HepG2 (cell line): ENCODE measurements around the gene RASSF8. TPM values are rescaled to one million over a fixed set of nuclear protein-coding genes. Genes with fewer than 3 reads are reported as not detected.

Source experiments
- KDM2A ChIP-seq: sonication (generic); formaldehyde crosslinking; IDR thresholded peaks from 2 replicates; pipeline ENCODE4 v1.4.0; 2020; ENCODE audit warnings: low read depth, missing genetic modification reagents, borderline replicate concordance
- NFKB2 ChIP-seq: sonication (generic); formaldehyde crosslinking; IDR thresholded peaks from 2 replicates; pipeline ENCODE4 v1.4.0; 2020; ENCODE audit warnings: missing genetic modification reagents, borderline replicate concordance
- SIX4 ChIP-seq: sonication (generic); formaldehyde crosslinking; IDR thresholded peaks from 2 replicates; pipeline ENCODE4 v1.4.0; 2020; ENCODE audit warnings: missing genetic modification reagents
- SRY ChIP-seq: sonication (generic); formaldehyde crosslinking; IDR thresholded peaks from 2 replicates; pipeline ENCODE4 v1.8.0; 2022; ENCODE audit warnings: mild to moderate bottlenecking, missing genetic modification reagents
- STAG1 ChIP-seq: sonication (generic); formaldehyde crosslinking; IDR thresholded peaks from 2 replicates; pipeline ENCODE4 v1.4.0; 2020; ENCODE audit warnings: missing genetic modification reagents
- ZNF777 ChIP-seq: sonication (generic); formaldehyde crosslinking; IDR thresholded peaks from 2 replicates; pipeline ENCODE4 v1.4.0; 2020; ENCODE audit warnings: missing genetic modification reagents
- polyA plus RNA-seq, 8 experiments: library from polyadenylated mRNA; depleted of rRNA in 3 of 8; stranded (reverse) in 7 of 8; unstranded in 1 of 8; fragments of >200 nt; fragmentation: Illumina TruSeq in 4 of 8; extraction: Trizol in 4 of 8; gene quantifications; 2 replicates each; pipeline versions ENCODE4 v1.2.1 to v1.2.3, GENCODE V29; 2011 to 2016; ENCODE audit warnings: low read depth in 4 of 8, missing spikeins in 1 of 8, mixed read lengths in 1 of 8; ENCODE audit not compliant: insufficient read depth in 1 of 8
- total RNA-seq, 5 experiments: library from RNA; depleted of rRNA; stranded (reverse); fragments of >200 nt; fragmentation: Illumina TruSeq; extraction: Trizol; gene quantifications; 2 replicates each; pipeline ENCODE4 v1.2.3, GENCODE V29; 2016; ENCODE audit warnings: low read depth in 1 of 5
- TF ChIP-seq, protein P1 (sequence below): sonication (generic); formaldehyde crosslinking; IDR thresholded peaks from 2 replicates; pipeline ENCODE4 v1.5.1; 2020; ENCODE audit warnings: mild to moderate bottlenecking, missing genetic modification reagents, moderate library complexity
- TF ChIP-seq, protein P2 (sequence below): sonication (generic); formaldehyde crosslinking; IDR thresholded peaks from 2 replicates; pipeline ENCODE4 v1.4.0; 2020; ENCODE audit warnings: mild to moderate bottlenecking, missing genetic modification reagents
- TF ChIP-seq, protein P3 (sequence below): sonication (generic); formaldehyde crosslinking; IDR thresholded peaks from 2 replicates; pipeline ENCODE4 v1.4.0; 2020; ENCODE audit warnings: missing genetic modification reagents
- TF ChIP-seq, protein P4 (sequence below): sonication (generic); formaldehyde crosslinking; IDR thresholded peaks from 2 replicates; pipeline ENCODE4 v1.4.0; 2020; ENCODE audit warnings: missing genetic modification reagents
- TF ChIP-seq, protein P5 (sequence below): sonication (generic); formaldehyde crosslinking; IDR thresholded peaks from 2 replicates; pipeline ENCODE4 v1.4.0; 2020; ENCODE audit warnings: missing genetic modification reagents, borderline replicate concordance
- TF ChIP-seq, protein P6 (sequence below): sonication (generic); formaldehyde crosslinking; IDR thresholded peaks from 2 replicates; pipeline ENCODE4 v1.5.0; 2020; ENCODE audit warnings: mild to moderate bottlenecking, missing genetic modification reagents, moderate library complexity

RASSF8 gene
- total and polyA plus RNA-seq, 2 of the 13 experiments (the other 11 are each of a cell fraction or from before 2014, with no cell fraction given): 0.82 to 9.2 TPM

DNA sequence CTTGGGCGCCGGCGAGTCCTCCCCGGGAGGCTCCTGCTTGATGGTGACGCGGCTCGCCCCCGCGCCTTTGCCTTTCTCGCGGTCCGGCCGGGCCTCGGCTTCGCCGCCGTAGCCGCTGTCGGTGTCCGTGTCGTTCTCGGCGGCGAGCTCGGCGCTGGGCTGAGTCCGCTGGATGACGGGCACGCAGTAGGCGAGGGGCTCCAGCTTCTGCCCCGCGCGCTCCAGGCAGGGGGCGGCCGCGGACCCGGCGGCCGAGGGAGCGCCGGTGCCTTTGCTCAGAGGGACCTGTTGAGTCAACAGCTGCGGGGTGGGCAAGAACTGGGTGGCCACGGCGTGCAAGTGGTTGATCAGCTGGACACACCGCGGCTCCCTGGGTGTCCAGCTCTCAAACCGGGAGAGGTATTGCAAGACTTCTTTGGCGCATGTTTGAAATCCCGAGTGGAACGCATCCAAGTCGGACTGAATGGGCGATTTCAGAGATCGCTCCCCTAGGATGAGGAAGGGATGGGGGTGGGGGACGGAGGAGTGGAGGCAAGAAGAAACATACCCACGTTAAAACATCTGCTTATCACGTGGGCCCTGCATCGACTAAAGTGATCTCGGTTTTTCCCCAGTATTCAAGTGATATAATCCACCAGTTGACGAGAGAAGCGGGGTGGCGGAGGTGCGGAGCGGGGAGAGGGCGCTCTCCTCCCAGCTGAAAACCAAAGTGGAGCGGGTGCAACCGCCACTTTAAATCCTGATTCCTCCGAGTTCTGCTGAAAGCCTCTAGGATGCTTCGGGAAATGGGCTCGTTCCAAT is 164.4 kb downstream of the RASSF8 start (continued):
- TF ChIP-seq, protein P1, sequence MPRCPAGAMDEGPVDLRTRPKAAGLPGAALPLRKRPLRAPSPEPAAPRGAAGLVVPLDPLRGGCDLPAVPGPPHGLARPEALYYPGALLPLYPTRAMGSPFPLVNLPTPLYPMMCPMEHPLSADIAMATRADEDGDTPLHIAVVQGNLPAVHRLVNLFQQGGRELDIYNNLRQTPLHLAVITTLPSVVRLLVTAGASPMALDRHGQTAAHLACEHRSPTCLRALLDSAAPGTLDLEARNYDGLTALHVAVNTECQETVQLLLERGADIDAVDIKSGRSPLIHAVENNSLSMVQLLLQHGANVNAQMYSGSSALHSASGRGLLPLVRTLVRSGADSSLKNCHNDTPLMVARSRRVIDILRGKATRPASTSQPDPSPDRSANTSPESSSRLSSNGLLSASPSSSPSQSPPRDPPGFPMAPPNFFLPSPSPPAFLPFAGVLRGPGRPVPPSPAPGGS: 0 out of 2 replicates have a peak, but pooled peaks have one; percentile 28
- TF ChIP-seq SIX4 (CRISPR knock-in tag) (no peak), ZNF777 (CRISPR knock-in tag) (peak; percentile 69; the same call in 1 of the 2 replicates), NFKB2 (CRISPR knock-in tag) (no peak), KDM2A (CRISPR knock-in tag) (peak; percentile 16; the same call in 1 of the 2 replicates), SRY (CRISPR knock-in tag) (0 out of 2 replicates have a peak, but pooled peaks have one; percentile 28), STAG1 (CRISPR knock-in tag) (peak; percentile 9)
- TF ChIP-seq, protein P2, sequence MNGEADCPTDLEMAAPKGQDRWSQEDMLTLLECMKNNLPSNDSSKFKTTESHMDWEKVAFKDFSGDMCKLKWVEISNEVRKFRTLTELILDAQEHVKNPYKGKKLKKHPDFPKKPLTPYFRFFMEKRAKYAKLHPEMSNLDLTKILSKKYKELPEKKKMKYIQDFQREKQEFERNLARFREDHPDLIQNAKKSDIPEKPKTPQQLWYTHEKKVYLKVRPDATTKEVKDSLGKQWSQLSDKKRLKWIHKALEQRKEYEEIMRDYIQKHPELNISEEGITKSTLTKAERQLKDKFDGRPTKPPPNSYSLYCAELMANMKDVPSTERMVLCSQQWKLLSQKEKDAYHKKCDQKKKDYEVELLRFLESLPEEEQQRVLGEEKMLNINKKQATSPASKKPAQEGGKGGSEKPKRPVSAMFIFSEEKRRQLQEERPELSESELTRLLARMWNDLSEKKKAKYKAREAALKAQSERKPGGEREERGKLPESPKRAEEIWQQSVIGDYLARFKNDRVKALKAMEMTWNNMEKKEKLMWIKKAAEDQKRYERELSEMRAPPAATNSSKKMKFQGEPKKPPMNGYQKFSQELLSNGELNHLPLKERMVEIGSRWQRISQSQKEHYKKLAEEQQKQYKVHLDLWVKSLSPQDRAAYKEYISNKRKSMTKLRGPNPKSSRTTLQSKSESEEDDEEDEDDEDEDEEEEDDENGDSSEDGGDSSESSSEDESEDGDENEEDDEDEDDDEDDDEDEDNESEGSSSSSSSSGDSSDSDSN (CRISPR knock-in tag): peak; percentile 40; the same call in 1 of the 2 replicates
- TF ChIP-seq, protein P3, sequence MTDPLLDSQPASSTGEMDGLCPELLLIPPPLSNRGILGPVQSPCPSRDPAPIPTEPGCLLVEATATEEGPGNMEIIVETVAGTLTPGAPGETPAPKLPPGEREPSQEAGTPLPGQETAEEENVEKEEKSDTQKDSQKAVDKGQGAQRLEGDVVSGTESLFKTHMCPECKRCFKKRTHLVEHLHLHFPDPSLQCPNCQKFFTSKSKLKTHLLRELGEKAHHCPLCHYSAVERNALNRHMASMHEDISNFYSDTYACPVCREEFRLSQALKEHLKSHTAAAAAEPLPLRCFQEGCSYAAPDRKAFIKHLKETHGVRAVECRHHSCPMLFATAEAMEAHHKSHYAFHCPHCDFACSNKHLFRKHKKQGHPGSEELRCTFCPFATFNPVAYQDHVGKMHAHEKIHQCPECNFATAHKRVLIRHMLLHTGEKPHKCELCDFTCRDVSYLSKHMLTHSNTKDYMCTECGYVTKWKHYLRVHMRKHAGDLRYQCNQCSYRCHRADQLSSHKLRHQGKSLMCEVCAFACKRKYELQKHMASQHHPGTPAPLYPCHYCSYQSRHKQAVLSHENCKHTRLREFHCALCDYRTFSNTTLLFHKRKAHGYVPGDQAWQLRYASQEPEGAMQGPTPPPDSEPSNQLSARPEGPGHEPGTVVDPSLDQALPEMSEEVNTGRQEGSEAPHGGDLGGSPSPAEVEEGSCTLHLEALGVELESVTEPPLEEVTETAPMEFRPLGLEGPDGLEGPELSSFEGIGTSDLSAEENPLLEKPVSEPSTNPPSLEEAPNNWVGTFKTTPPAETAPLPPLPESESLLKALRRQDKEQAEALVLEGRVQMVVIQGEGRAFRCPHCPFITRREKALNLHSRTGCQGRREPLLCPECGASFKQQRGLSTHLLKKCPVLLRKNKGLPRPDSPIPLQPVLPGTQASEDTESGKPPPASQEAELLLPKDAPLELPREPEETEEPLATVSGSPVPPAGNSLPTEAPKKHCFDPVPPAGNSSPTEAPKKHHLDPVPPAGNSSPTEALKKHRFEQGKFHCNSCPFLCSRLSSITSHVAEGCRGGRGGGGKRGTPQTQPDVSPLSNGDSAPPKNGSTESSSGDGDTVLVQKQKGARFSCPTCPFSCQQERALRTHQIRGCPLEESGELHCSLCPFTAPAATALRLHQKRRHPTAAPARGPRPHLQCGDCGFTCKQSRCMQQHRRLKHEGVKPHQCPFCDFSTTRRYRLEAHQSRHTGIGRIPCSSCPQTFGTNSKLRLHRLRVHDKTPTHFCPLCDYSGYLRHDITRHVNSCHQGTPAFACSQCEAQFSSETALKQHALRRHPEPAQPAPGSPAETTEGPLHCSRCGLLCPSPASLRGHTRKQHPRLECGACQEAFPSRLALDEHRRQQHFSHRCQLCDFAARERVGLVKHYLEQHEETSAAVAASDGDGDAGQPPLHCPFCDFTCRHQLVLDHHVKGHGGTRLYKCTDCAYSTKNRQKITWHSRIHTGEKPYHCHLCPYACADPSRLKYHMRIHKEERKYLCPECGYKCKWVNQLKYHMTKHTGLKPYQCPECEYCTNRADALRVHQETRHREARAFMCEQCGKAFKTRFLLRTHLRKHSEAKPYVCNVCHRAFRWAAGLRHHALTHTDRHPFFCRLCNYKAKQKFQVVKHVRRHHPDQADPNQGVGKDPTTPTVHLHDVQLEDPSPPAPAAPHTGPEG (CRISPR knock-in tag): no peak
- TF ChIP-seq, protein P4, sequence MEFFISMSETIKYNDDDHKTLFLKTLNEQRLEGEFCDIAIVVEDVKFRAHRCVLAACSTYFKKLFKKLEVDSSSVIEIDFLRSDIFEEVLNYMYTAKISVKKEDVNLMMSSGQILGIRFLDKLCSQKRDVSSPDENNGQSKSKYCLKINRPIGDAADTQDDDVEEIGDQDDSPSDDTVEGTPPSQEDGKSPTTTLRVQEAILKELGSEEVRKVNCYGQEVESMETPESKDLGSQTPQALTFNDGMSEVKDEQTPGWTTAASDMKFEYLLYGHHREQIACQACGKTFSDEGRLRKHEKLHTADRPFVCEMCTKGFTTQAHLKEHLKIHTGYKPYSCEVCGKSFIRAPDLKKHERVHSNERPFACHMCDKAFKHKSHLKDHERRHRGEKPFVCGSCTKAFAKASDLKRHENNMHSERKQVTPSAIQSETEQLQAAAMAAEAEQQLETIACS (CRISPR knock-in tag): 0 out of 2 replicates have a peak, but pooled peaks have one; percentile 21
- TF ChIP-seq, protein P5, sequence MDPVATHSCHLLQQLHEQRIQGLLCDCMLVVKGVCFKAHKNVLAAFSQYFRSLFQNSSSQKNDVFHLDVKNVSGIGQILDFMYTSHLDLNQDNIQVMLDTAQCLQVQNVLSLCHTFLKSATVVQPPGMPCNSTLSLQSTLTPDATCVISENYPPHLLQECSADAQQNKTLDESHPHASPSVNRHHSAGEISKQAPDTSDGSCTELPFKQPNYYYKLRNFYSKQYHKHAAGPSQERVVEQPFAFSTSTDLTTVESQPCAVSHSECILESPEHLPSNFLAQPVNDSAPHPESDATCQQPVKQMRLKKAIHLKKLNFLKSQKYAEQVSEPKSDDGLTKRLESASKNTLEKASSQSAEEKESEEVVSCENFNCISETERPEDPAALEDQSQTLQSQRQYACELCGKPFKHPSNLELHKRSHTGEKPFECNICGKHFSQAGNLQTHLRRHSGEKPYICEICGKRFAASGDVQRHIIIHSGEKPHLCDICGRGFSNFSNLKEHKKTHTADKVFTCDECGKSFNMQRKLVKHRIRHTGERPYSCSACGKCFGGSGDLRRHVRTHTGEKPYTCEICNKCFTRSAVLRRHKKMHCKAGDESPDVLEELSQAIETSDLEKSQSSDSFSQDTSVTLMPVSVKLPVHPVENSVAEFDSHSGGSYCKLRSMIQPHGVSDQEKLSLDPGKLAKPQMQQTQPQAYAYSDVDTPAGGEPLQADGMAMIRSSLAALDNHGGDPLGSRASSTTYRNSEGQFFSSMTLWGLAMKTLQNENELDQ: no peak
- TF ChIP-seq, protein P6, sequence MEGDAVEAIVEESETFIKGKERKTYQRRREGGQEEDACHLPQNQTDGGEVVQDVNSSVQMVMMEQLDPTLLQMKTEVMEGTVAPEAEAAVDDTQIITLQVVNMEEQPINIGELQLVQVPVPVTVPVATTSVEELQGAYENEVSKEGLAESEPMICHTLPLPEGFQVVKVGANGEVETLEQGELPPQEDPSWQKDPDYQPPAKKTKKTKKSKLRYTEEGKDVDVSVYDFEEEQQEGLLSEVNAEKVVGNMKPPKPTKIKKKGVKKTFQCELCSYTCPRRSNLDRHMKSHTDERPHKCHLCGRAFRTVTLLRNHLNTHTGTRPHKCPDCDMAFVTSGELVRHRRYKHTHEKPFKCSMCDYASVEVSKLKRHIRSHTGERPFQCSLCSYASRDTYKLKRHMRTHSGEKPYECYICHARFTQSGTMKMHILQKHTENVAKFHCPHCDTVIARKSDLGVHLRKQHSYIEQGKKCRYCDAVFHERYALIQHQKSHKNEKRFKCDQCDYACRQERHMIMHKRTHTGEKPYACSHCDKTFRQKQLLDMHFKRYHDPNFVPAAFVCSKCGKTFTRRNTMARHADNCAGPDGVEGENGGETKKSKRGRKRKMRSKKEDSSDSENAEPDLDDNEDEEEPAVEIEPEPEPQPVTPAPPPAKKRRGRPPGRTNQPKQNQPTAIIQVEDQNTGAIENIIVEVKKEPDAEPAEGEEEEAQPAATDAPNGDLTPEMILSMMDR (CRISPR knock-in tag): peak; percentile 22
